ENCODE results near the gene RPL7L1.

RPL7L1 gene

DNA sequence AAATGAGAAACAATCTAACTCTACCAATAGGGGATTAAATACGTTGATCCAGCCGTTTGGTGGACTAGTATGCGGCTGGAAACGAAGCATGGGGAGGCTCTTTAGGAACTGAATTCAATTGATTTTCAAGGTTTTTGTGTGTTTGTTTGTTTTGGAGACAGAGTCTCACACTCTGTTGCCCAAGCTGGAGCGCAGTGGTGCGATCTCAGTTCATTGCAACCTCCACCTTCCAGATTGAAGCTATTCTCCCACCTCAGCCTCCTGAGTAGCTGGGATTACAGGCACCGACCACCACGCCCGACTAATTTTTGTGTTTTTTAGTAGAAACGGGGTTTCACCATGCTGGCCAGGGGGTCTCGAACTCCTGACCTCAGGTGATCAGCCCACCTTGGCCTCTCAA, 57.0 kb downstream of the RPL7L1 start:
- no peak for DNase-seq

DNA sequence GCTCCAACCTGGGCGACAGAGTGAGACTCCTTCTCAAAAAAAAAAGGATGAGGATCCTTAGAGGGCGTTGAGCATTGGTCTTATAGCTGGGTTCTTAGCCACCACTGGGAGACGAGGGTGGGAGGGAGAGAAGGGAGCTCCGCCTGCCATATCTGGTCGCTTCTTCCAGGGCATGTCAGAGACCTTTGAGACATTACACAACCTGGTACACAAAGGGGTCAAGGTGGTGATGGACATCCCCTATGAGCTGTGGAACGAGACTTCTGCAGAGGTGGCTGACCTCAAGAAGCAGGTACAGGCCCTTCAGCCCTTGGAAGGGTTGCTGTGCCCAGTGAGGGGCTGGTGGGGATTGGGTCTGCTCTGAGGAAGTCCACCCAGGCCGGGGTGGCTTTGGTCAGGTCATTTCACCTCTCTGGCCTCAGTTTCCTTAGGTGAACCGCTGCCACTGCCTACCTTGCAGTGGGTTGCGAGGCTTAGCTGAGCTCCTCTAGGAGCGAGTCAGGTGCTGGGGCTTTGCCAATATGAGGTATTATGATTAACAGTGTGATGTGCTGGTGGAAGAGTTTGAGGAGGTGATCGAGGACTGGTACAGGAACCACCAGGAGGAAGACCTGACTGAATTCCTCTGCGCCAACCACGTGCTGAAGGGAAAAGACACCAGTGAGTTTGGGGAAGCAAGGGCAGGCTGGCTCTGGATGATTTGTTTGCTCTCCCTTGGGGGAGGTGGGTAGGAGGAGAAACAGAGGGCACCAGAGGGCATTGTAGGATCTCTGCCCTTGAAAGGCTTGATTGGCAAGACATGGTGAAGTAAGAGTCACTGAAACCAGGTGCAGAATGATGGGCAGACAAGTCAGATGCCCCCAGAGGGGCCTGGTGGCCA, 58.4 kb downstream of the RPL7L1 start:
- DNase-seq = no peak

DNA sequence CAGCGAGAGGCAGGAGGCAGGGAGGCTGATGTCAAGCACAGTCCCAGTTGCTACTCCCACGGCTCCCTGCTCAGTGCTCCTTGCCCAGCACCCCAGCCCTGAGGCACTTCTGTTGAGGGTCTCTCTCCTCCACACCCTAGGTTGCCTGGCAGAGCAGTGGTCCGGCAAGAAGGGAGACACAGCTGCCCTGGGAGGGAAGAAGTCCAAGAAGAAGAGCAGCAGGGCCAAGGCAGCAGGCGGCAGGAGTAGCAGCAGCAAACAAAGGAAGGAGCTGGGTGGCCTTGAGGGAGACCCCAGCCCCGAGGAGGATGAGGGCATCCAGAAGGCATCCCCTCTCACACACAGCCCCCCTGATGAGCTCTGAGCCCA, 59.0 kb downstream of the RPL7L1 start:
- no peak for DNase-seq

DNA sequence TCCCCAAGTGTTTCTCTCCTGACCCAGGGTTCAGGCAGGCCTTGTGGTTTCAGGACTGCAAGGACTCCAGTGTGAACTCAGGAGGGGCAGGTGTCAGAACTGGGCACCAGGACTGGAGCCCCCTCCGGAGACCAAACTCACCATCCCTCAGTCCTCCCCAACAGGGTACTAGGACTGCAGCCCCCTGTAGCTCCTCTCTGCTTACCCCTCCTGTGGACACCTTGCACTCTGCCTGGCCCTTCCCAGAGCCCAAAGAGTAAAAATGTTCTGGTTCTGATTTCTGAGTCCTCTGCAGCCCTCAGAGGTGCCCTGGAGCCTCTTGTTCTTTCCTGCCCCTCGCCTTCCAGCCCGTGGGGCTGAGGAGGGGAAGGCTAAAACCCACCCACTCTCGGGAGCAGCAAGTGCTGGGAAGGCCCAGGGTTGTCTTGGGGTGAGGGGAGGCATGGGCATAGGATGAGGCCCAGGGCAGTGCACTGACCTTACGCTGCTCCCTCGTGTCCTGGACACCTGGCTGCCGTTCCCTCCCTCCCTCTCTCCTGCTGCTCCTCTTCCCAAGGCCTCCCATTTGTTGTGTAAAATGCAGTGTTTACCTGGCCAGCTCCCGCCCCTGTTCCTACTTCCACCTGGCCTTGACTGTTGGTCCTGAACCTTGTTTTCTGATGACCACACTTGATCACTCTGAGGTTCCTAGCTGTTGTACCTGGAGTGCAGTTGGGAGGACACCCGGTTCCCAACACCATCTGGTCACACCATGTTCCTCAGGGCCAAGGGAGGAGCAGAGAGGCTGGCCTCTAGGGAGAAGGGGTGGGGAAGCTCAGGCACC, 59.8 kb downstream of the RPL7L1 start:
- no peak for DNase-seq
